Heart left ventricle (tissue), 13 donors: ENCODE data around the gene MT1M.

ENCODE experiments used
- CTCF ChIP-seq, 12 donors: fragments of 200-600 bp; sonication (generic) in 4 of 12; IDR thresholded peaks; one replicate each; pipeline versions ENCODE4 v1.5.0 to v1.8.0; 2018 to 2022; ENCODE audit warnings: antibody characterized with exemption in 12 of 12, mild to moderate bottlenecking in 5 of 12
- POLR2A ChIP-seq, 2 donors: fragments of 450-650 bp; IDR thresholded peaks; one replicate each; pipeline ENCODE4 v1.6.1; 2017; ENCODE audit warnings: antibody characterized with exemption in 2 of 2, mild to moderate bottlenecking in 2 of 2, moderate library complexity in 2 of 2
- donor health status: ischemic (EF 13 %, LVEDD 7.1; RV severe dilation, severe dysfunction).
- donor health status: DM: no; HTN: yes; CAD: no.
- donor health status: DM: no; HTN: no; CAD: no.
- donor health status: ischemic (EF 25% LVEDD 6.9; RV normal size, moderate dysfunction).
- donor health status: ischemic (EF 25% LVEDD 5.7; RV mildly dilated, moderate dysfunction).
- donor health status: ischemic (EF 35%, LVEDD 5.7; RV mildly dilated, moderate dysfunction).
- donor health status: nonischemic (EF 11% LVEDD 7.7; RV severe dilation, severe dysfunction).
- donor health status: DM: yes; HTN: yes; CAD: no.
- donor health status: PGD.
- donor health status: ischemic (EF 29% LVEDD 5.4; RV normal size, mild dysfunction).
- donor health status: nonischemic (EF 23%, LVEDD 6.1; RV moderate dilation, normal function).

- TF ChIP-seq CTCF (IDR thresholded peaks at IDR 0.05) (no peak), POLR2A (IDR thresholded peaks at IDR 0.05) (no peak)
Measured at GRCh38 chr16:56591377-56592060, 40.9 kb upstream of the MT1M start.
